Measurements from ENCODE around the gene TOX2.

Gene TOX2

DNA sequence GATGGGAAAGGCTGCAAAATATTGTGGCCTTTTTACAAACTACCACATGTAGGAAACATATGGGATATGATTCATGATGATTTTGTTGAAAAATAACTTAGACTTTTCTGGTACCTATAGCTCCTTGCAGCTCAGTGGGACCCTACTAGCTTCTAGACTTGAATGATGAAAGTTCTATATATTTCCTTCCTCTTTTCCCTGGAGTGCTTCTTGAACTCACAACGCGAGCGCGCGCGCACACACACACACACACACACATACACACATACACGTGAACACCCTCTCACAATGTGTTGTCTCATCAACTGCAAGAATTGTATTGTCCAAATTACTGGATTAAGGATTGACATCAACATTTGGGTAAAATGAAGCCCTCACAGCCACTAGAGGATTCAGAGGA is 61.9 kb downstream of the TOX2 start:
- no peak for DNase-seq (ENCODE audit: low spot score)

GRCh38 chr20:43977252-43977651 is 62.6 kb downstream of the TOX2 start:
- DNase-seq (ENCODE audit: low spot score), result no peak

DNA sequence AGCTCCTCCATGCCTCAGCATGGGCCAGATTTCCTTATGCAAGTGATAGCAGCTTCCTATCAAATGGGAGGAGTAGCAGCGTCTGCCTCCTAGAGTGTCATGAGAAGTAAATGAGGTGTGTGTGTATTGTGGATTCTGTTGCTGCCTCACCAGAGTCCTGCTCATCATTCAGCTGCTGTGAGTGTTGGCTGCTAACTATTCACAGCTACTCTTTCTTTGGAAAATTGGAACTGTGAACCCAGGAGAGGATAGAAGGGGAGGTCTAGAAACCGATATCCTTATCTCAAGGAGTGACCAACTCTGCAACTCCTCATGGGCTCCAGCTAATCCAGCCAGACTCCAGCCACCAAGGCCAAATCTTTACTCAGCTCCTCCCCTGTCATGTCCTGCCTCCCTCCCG is 63.3 kb downstream of the TOX2 start:
- no peak for DNase-seq (ENCODE audit: low spot score)

- no peak for DNase-seq (ENCODE audit: low spot score)
Measured at GRCh38 chr20:43979576-43980105, 65.0 kb downstream of the TOX2 start.

- no peak for DNase-seq (ENCODE audit: low spot score)
Measured at GRCh38 chr20:43981540-43981939, 66.9 kb downstream of the TOX2 start.

DNA sequence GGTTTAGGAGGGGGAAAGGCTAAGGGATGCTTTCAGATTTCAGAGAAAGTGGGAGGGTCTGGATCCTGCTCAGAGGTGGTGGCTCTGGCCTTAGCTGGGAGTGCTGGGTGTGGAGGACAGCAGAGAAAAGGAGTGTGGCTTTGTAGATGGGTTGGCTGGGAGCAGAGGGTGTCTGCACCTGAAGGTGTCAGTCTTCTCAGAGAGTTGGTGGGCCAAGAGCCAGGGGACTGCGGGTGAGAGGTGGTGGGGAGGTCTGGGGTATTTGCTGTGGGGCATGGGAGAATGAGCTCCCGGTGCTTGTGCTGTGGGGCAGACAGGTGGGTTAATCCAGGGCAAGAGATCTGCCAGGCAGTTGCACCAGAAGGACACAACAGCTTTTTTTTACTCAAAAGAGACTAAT is 67.4 kb downstream of the TOX2 start:
- DNase-seq (ENCODE audit: low spot score), result no peak

GRCh38 chr20:43982886-43983285 is 68.2 kb downstream of the TOX2 start:
- DNase-seq (ENCODE audit: low spot score), result no peak

DNA sequence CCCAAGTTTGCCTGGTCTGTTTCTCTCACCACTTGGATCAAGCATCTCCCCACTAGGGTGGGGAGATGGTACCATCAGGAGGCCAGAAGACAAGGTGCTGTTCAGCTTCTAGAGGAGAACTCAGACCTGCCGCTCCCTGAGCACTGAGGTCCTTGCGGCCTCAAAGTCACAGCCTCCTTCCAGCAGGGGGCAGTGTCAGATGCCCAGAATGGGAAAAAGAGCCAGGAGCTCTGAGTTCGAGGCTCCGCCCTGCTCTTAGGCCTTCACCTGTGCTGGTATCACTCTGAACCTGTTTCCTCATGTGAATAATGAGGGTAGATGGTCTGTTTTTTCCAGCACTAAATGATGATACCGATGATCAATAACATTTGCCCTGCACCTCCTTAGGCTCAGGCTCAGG is 68.7 kb downstream of the TOX2 start:
- no peak for DNase-seq (ENCODE audit: low spot score)

- DNase-seq (ENCODE audit: low spot score), result no peak
Measured at GRCh38 chr20:43983904-43984361, 69.3 kb downstream of the TOX2 start.

DNA sequence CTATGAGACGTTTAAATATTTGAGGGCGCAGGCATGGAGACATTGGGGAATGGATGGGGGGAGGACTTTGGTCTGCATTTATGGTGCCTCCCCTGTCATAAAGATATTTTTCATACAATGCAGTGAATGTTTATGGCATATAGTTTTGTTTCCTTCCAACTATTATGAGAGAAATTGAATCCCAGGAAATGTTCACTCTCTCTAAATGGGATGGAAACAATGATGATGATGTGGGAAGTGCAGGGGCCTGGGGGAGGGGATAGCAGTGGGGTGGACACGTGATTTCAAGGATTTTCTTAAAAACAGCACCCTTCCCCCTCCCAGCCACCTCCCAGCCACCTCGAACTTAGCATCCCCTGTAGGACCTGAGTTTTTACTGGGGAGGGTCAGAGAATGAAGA is 69.9 kb downstream of the TOX2 start:
- no peak for DNase-seq (ENCODE audit: low spot score)

- DNase-seq (ENCODE audit: low spot score), result no peak
Measured at GRCh38 chr20:43985121-43985520, 70.5 kb downstream of the TOX2 start.

DNA sequence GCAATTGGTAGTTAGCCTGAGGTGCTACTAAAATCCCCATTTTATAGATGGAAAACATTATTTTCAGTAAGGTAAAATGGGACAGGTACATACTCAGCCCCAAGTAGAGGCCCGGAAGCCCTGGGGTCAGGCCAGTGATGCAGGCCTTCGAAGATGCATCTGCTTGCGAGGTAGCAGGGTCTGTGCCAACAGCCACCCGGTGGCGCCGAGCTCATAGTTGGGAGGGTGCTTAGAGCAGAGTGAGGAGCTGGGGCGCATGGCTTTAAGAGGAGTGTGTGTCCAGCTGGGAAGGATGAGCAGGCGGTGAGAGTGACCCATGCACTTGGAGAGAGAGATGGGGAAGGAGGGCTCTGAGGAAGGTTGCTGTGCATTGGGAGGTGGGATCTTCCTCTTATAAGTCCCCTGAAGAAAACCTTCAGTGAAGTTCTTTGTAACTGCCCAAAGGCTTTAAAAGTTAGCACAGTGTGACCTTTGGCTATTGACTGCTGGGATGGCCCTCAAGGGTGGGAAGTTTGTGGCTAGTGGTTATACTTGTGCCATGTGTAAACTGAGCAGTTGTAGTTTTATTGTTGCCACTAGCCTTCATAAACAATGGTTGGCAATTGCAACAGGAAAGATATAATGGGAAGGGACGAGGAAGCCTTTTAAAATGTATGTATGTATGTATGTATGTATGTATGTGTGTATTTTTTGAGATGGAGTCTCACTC is 71.1 kb downstream of the TOX2 start:
- no peak for DNase-seq (ENCODE audit: low spot score)

GRCh38 chr20:43987018-43987417 is 72.4 kb downstream of the TOX2 start:
- no peak for DNase-seq (ENCODE audit: low spot score)

DNA sequence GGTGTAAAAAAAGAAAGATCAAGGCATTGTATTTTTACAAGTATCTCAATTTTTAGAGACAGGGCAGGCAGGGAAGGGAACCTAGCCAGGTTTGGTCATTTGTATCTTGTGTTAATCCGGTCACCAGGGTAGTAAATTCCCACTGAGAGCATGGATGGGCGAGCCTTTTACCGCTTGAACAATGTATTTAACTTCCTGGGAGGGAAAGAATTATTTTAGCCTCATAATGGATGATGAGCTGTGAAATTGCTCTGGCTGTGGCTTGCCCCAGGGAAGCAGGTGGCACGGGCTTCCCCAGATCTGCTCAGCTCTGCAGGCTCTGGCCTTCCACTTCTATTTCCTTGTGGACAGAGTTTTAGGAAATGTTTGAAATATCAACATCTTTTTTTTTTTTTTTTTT is 72.9 kb downstream of the TOX2 start:
- DNase-seq (ENCODE audit: low spot score), result no peak

DNA sequence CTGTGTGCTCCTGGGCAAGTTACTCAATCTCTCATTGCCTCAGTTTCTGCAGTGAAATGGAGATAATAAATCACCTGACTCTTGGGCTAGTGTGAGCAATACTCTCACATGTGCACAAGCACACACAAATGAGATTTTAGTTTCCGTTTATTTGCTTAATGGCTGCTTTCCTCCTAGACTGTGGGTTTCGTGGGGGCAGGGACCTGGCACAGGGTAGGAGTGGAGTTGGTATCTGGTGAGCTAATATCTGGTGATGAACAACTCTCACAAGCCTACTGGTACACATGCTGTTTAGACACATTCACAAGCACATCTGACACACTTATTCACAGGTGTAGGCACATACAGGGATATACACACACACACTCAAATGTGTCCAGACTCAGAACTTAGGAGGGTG is 73.8 kb downstream of the TOX2 start:
- DNase-seq (ENCODE audit: low spot score), result no peak

GRCh38 chr20:43988867-43989266 is 74.2 kb downstream of the TOX2 start:
- DNase-seq (ENCODE audit: low spot score), result peak; percentile 27

DNA sequence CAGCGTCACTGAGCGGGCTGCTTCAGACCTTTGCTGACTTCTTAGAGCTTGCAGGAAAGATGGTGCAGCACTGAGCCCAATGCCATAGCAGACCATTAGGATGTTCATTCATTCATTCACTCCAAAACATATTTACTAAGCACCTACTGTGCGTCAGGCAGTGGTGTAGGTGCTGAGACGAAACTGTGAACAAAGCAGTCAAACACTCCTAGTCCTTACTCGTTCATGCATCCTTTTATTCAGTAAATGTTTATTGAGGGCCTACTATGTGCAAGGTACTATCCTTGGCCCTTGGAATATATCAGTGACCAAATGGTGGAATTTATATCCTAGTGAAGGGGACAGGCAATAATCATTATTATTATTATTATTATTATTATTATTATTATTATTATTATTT is 76.6 kb downstream of the TOX2 start:
- DNase-seq (ENCODE audit: low spot score), result no peak

DNA sequence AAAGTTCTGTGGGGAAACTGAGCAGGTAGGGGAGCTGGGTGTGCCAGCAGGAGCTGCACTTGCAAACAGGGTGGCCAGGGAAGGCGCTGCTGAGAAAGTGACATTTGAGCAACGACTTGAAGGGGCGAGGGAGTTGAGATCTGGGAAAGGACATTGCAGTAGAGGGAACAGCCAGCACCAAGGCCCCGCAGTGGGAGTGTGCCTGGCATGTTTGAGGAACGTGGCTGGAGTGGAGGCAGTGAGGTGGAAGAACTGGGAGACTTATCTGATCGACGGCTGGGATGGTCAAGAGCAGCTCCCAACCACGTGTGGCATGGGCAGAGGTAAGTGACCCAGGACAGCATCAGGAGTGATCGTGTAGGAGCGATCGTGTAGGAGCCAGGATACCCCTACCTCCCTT is 77.3 kb downstream of the TOX2 start:
- DNase-seq (ENCODE audit: low spot score), result no peak

DNA sequence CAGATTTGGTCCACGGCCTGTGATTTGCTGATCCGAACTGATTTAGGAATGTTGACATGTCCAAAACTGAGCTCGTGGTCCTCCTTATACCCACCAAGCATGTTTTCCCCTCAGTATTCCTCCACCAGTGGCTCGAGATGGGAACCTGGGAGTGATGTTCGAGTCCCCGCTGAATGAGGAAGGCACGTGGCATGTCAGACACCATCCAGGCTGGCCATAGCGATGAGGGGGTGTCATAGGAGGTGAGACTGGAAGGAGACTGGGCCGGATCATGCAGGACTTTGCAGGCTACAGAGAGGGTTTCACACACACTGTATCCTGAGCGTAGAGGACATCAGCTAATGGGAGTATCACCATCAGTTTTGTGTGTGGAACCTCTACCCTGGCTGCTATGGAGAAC is 78.2 kb downstream of the TOX2 start:
- no peak for DNase-seq (ENCODE audit: low spot score)

DNA sequence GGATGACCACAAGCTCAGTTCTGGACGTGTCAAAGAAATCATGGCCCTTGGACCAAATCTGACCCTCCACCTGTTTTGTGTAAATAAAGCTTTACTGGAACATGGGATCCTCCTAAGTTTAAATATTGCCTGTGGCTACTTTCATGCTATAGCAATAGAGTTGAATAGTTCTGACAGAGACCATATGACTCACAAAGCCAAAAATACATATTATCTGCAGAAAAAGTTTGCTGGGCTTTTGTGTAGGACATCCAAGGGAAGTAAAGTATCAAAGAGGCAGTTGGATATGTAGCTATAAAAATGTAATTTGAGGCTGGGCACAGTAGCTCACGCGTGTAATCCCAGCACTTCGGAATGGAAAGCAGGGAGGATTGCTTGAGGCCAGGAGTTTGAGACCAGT is 78.9 kb downstream of the TOX2 start:
- no peak for DNase-seq (ENCODE audit: low spot score)

DNA sequence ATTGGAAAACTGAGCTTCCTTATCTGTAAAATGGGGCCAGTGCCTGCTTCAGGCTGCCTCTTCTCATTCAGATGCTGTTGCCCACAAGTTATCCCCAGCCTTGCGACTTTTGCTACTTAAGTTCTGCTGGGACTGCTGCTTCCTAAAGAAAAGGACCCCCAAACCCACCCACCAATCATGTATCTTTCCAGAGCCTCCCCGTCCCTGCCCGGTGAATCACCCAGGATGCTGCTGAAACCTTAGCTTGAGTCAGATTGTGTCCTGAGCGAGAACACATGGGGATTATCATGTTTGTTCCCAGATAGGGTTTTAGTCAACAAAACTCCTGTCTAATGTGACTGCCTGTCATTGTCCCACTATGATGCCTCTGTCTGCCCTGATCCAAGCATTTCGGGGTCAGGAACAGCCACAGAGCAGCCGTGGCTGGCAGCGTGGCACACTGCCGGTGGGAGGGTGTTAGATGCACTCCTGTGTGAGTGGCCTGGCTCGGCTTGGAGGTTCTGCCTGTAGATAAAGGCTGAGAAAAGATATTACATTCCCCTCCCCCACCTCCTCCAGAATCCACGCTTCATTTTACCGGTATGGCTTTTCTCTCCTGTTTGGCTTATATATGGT is 79.9 kb downstream of the TOX2 start:
- peak; percentile 35 for DNase-seq (ENCODE audit: low spot score)

DNA sequence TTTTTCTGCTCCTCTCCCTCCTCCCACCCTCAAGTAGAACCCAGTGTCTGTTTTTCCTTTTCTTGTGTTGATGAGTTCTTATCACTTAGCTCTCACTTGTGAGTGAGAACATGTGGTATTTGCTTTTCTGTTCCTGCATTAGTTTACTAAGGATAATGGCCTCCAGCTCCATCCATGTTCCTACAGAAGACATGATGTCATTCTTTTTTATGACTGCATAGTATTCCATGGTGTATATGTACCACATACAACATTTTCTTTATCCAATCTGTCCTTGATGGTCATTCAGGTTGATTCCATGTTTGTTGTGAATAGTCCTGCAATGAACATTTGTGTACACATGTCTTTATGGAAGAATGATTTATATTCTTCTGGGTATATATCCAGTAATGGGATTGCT is 81.0 kb downstream of the TOX2 start:
- no peak for DNase-seq (ENCODE audit: low spot score)

DNA sequence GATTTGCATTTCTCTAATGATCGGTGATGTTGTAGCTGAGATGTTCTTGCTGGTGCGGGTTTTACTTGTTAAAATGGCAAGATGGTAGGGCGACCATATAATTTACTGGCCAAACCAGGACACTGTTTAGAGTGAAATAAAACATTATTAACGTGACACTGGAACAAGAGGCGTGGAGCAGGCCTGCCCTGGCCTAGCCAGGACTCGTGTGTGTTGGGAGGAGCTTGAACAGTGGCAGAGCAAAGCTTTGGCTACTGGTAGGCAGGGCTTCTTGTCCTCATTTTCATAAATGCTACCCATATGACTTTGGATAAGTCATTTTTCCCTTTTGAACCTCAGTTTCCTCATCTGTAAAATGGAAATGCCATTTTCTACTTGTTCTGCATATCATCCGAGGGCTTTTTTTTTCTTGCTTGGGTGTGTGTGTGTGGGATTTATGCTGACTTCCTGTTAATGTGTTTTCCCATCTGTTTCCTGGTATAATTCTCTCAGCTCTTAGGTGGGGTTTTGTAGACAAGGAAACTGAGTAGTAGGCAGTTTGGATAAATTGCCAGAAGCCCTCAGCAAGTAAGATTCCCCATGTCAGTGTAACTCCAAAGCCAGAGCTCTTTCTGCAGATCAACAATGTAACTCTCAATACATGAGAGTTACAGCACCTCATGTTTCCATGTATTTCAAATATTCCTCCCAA is 81.7 kb downstream of the TOX2 start:
- DNase-seq (ENCODE audit: low spot score), result no peak

All from GM03348 (cell line).